ENCODE data around the gene TEX22. TPM values are rescaled to one million over a fixed set of nuclear protein-coding genes. Genes with fewer than 3 reads are reported as not detected.

Gene TEX22
- total RNA-seq, 1 donor from 2014 or later, result 0.25 TPM

Other genes with a start within 250 kb of the TEX22 start
- gene JAG2, start 229.8 kb upstream of the TEX22 start, total RNA-seq, result 27.8 TPM
- gene NUDT14, start 217.2 kb upstream of the TEX22 start, total RNA-seq, result 14.8 TPM
- gene BTBD6, start 150.0 kb upstream of the TEX22 start, total RNA-seq, result 35.2 TPM
- gene BRF1, start 97.5 kb upstream of the TEX22 start, total RNA-seq, result 57.0 TPM
- gene PACS2, start 83.8 kb upstream of the TEX22 start, total RNA-seq, result 67.9 TPM
- gene MTA1, start 21.3 kb downstream of the TEX22 start, total RNA-seq, result 48.9 TPM
- gene CRIP2, start 76.3 kb downstream of the TEX22 start, total RNA-seq, result 94.9 TPM
- 2.0 TPM for gene CRIP1, start 88.3 kb downstream of the TEX22 start, total RNA-seq
- gene TEDC1, start 92.7 kb downstream of the TEX22 start, total RNA-seq, result 3.0 TPM
- gene TMEM121, start 128.0 kb downstream of the TEX22 start, total RNA-seq, result 20.2 TPM